Kidney (tissue), 14 donors: ENCODE measurements around the gene CAT. TPM values are rescaled to one million over a fixed set of nuclear protein-coding genes. Genes with fewer than 3 reads are reported as not detected.

Experiments used
- DNase-seq, 5 donors: peaks; one replicate each; pipeline ENCODE4 v3.0.0-alpha.2; 2013 to 2020
- FAIRE-seq: peaks from 2 replicates; lab custom pipeline; 2012; peaks lifted over from hg19 to GRCh38; lab: Jason Lieb, UNC
- H3K27ac ChIP-seq, 2 donors: one replicate each; pipeline ENCODE4 v1.7.0; 2013; ENCODE audit warnings: low read depth in 2 of 2, low read length in 2 of 2, inconsistent platforms in 1 of 2
- H3K27me3 ChIP-seq: one replicate; pipeline ENCODE4 v1.7.1; 2013; ENCODE audit warnings: low read length, inconsistent platforms; ENCODE audit not compliant: control insufficient read depth, insufficient read depth
- H3K36me3 ChIP-seq, 3 donors: one replicate each; pipeline versions ENCODE4 v1.7.0 to v1.7.1; 2013; ENCODE audit warnings: low read length in 3 of 3, control low read depth in 1 of 3, inconsistent platforms in 1 of 3; ENCODE audit not compliant: insufficient read depth in 3 of 3, control insufficient read depth in 2 of 3
- H3K4me1 ChIP-seq, 3 donors: one replicate each; pipeline versions ENCODE4 v1.7.0 to v1.7.1; 2013; ENCODE audit warnings: low read length in 3 of 3, inconsistent platforms in 1 of 3, low read depth in 1 of 3; ENCODE audit not compliant: control insufficient read depth in 2 of 3, insufficient read depth in 2 of 3
- H3K4me3 ChIP-seq, 3 donors: one replicate each; pipeline versions ENCODE4 v1.7.0 to v1.8.1; 2013; ENCODE audit warnings: low read length in 3 of 3, control low read depth in 1 of 3, inconsistent platforms in 1 of 3
- H3K9ac ChIP-seq, 3 donors: one replicate each; pipeline versions ENCODE4 v1.7.0 to v1.7.1; 2013; ENCODE audit warnings: low read length in 3 of 3, control low read depth in 1 of 3, inconsistent platforms in 1 of 3
- H3K9me3 ChIP-seq, 3 donors: one replicate each; pipeline versions ENCODE4 v1.7.0 to v1.7.1; 2013; ENCODE audit warnings: low read length in 3 of 3, control low read depth in 1 of 3, inconsistent platforms in 1 of 3; ENCODE audit not compliant: control insufficient read depth in 2 of 3, insufficient read depth in 1 of 3
- CTCF ChIP-seq: IDR thresholded peaks from 3 replicates; pipeline ENCODE4 v1.5.1; 2012; ENCODE audit warnings: mild to moderate bottlenecking, moderate library complexity, borderline replicate concordance; ENCODE audit not compliant: insufficient read depth; ENCODE audit errors: extremely low read depth
- intact Hi-C: fragments of 100-400 bp; cut with DNase I; formaldehyde crosslinking; loops from one replicate; pipeline ENCODE4 v1.11.1; 2022
- polyA plus RNA-seq: library from polyadenylated mRNA; stranded (reverse); fragments of 350-450 nt; fragmentation: Illumina TruSeq; extraction: RNeasy Lipid Tissue Mini Kit (QIAGEN cat#74804); gene quantifications from one replicate; pipeline ENCODE4 v1.2.3, GENCODE V29; 2014; ENCODE audit warnings: low read depth, low replicate concordance; ENCODE audit not compliant: insufficient read depth
- total RNA-seq: library from RNA; stranded (reverse); fragmentation: NEBNext Ultra II Directional; extraction: Animal tissue kit (Norgen Biotek cat#: 25700); gene quantifications from one replicate; pipeline ENCODE4 v1.2.1, GENCODE V29; 2021
- donor health status: control.
- donor health status: control.
- donor health status: control.
- donor health status: control.
- donor health status: control.
- donor health status: DM: yes; HTN: yes; CAD: no.
- donor health status: Normal renal cell carcinoma (clear cell type).

Gene CAT
- total and polyA plus RNA-seq, 2 donors from 2014 or later, result 84.4 to 208 TPM

- intact Hi-C loops, result no loop called here
- no peak overlapping the region for H3K9ac ChIP-seq
- TF ChIP-seq CTCF, result peak; percentile 45
- H3K4me1 ChIP-seq, result no peaks in the 10 kb centered on the region
- peak in 4 of 5 donors; percentile 50 to 69 (median 58) for DNase-seq
- FAIRE-seq, result no peak
- no peaks in the 10 kb centered on the region for H3K36me3 ChIP-seq
- no peak overlapping the region for H3K27ac ChIP-seq
- no peaks in the 10 kb centered on the region for H3K9me3 ChIP-seq
- H3K4me3 ChIP-seq, result peak overlapping the region in 1 of 3 donors; percentile 27
- H3K27me3 ChIP-seq, result no peaks in the 10 kb centered on the region
Observed at GRCh38 chr11:34512840-34513681, 74.3 kb downstream of the CAT start.

GRCh38 chr11:34513682-34514449, 75.1 kb downstream of the CAT start, which contains the start of gene ELF5:
TSS of gene ELF5 (minus strand) at chr11:34513794. CDS start at chr11:34505749, 8,045 bp downstream.
- TF ChIP-seq CTCF, result no peak
- no peak for FAIRE-seq
- H3K4me3 ChIP-seq, result peak within 1 kb of the TSS in 1 of 3 donors; percentile 27
- DNase-seq, result peak in 1 of 5 donors; percentile 18
- no peaks in the 10 kb centered on the region for H3K36me3 ChIP-seq
- intact Hi-C loops, result no loop called here
- no peaks in the 10 kb centered on the region for H3K27me3 ChIP-seq
- no peak within 1 kb of the TSS for H3K27ac ChIP-seq
- H3K9me3 ChIP-seq, result no peaks in the 10 kb centered on the region
- H3K4me1 ChIP-seq, result no peaks in the 10 kb centered on the region
- H3K9ac ChIP-seq, result no peak within 1 kb of the TSS

GRCh38 chr11:34514597-34514996, 75.9 kb downstream of the CAT start:
- H3K36me3 ChIP-seq, result no peaks in the 10 kb centered on the region
- H3K9me3 ChIP-seq, result no peaks in the 10 kb centered on the region
- no peak for TF ChIP-seq CTCF
- no peak for FAIRE-seq
- no peaks in the 10 kb centered on the region for H3K27me3 ChIP-seq
- no peak overlapping the region for H3K9ac ChIP-seq
- DNase-seq, result no peak
- H3K4me3 ChIP-seq, result no peak overlapping the region
- intact Hi-C loops, result no loop called here
- H3K27ac ChIP-seq, result no peak overlapping the region
- H3K4me1 ChIP-seq, result no peaks in the 10 kb centered on the region
